Occipital lobe (tissue), 2 donors: Measurements from ENCODE around the gene CAD. TPM values are rescaled to one million over a fixed set of nuclear protein-coding genes. Genes with fewer than 3 reads are reported as not detected.

Experiments
- DNase-seq: peaks from one replicate; lab custom pipeline; 2025; lab: John Stamatoyannopoulos, UW
- total RNA-seq: library from RNA; depleted of rRNA; stranded (reverse); fragments of >200 nt; gene quantifications from one replicate; pipeline ENCODE4 v1.2.3, GENCODE V29; 2014

The CAD gene
- total RNA-seq, 1 donor from 2014 or later: 16.2 TPM

GRCh38 chr2:27223416-27223815 lies 6.2 kb downstream of the CAD start:
- no peak for DNase-seq

- DNase-seq: no peak
These were observed 8.4 kb downstream of the CAD start for GRCh38 chr2:27225526-27225925.

GRCh38 chr2:27227501-27227900 lies 10.3 kb downstream of the CAD start:
- no peak for DNase-seq

- DNase-seq: no peak
These were observed 14.8 kb downstream of the CAD start for GRCh38 chr2:27231921-27232320.

GRCh38 chr2:27233341-27233740 lies 16.2 kb downstream of the CAD start:
- DNase-seq: no peak

- no peak for DNase-seq
These were observed 19.0 kb downstream of the CAD start for GRCh38 chr2:27236136-27236535.

- DNase-seq: no peak
These were observed 19.5 kb downstream of the CAD start for GRCh38 chr2:27236626-27237025.

GRCh38 chr2:27237341-27237945 lies 20.3 kb downstream of the CAD start:
- no peak for DNase-seq

- DNase-seq: no peak
These were observed 21.8 kb downstream of the CAD start for GRCh38 chr2:27238976-27239375.

- DNase-seq: no peak
These were observed 23.2 kb downstream of the CAD start for GRCh38 chr2:27240406-27240805.

- DNase-seq: no peak
These were observed 24.8 kb downstream of the CAD start for GRCh38 chr2:27241761-27242613.

GRCh38 chr2:27242614-27242951 lies 25.4 kb downstream of the CAD start:
- DNase-seq: no peak

- no peak for DNase-seq
These were observed 26.4 kb downstream of the CAD start for GRCh38 chr2:27243391-27244130.

GRCh38 chr2:27245116-27245515 lies 27.9 kb downstream of the CAD start:
- no peak for DNase-seq

GRCh38 chr2:27245626-27246025 lies 28.5 kb downstream of the CAD start:
- no peak for DNase-seq

GRCh38 chr2:27247893-27248292 lies 30.7 kb downstream of the CAD start:
- DNase-seq: no peak

- no peak for DNase-seq
These were observed 32.2 kb downstream of the CAD start for GRCh38 chr2:27249159-27249890.

GRCh38 chr2:27249891-27250651 lies 32.9 kb downstream of the CAD start:
- DNase-seq: no peak

- DNase-seq: no peak
These were observed 33.6 kb downstream of the CAD start for GRCh38 chr2:27250652-27251379.

- DNase-seq: no peak
These were observed 34.6 kb downstream of the CAD start for GRCh38 chr2:27251766-27252165.
